ENCODE data around the gene MAN2A2. TPM values are rescaled to one million over a fixed set of nuclear protein-coding genes. Genes with fewer than 3 reads are reported as not detected.

The MAN2A2 gene
- total RNA-seq, 2 donors from 2014 or later = 172 to 244 TPM

DNA sequence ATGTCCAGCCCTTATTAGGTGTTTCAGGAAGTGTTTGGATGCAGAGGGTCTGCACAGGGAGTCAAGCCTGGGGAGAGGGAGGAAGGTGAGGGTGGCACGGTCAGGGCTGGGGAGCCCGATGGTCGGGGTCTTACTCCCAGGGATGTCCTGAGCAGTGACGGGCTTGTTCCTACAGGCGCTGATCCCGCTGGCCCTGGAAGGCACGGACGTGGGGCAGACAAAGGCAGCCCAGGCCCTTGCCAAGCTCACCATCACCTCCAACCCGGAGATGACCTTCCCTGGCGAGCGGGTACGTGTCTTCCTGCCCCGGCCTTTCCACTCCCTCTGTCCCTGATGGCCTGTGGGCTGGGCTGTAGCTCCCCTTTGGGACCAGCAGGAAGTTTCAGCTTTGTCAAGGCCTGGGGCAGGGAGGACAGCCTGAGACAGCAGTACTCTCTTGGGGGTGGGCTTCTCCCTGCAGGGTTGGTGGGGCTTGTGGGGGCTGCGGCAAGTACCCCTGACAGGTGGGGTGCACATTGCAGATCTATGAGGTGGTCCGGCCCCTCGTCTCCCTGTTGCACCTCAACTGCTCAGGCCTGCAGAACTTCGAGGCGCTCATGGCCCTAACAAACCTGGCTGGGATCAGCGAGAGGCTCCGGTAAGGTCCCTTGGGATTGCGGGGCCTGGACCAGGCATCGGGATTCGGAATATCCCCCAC, 47.0 kb downstream of the MAN2A2 start:
- H3K9me3 Mint-ChIP-seq = no peaks in the 10 kb centered on the region
- peaks cover 0 to 9% of the 10 kb centered on the region in 2 donors for H3K4me1 Mint-ChIP-seq (ENCODE audit: low read depth in 2 of 2)
- H3K27me3 Mint-ChIP-seq = no peaks in the 10 kb centered on the region
- ATAC-seq (no peak), DNase-seq (ENCODE audit: low spot score) (no peak)
- no peaks in the 10 kb centered on the region for H3K36me3 Mint-ChIP-seq
- no peak overlapping the region for H3K4me3 Mint-ChIP-seq
- no peak overlapping the region for H3K27ac Mint-ChIP-seq

DNA sequence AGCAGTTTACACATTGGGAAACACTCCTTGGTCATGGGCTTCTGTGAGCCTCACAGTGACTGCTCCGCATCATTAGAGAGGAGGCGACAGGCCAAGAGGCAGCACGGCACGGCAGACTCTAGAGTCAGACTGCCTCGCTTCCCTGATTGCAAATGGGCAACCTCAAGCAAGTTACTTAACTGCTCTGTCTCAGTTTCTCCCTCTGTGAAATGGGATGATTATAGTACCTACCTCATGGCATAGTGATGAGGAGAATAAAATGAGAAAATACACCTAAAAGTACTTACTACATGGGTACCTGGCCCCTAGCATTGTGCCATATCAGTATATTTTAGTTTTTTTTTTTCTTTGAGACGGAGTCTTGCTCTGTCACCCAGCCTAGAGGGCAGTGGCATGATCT, 47.6 kb downstream of the MAN2A2 start:
- Mint-ChIP-seq H3K36me3 (no peaks in the 10 kb centered on the region), H3K27me3 (no peaks in the 10 kb centered on the region), H3K4me3 (no peak overlapping the region), H3K9me3 (no peaks in the 10 kb centered on the region), H3K4me1 (ENCODE audit: low read depth in 2 of 2) (peaks cover 0 to 9% of the 10 kb centered on the region in 2 donors), H3K27ac (no peak overlapping the region)
- DNase-seq (ENCODE audit: low spot score) (no peak), ATAC-seq (no peak)

DNA sequence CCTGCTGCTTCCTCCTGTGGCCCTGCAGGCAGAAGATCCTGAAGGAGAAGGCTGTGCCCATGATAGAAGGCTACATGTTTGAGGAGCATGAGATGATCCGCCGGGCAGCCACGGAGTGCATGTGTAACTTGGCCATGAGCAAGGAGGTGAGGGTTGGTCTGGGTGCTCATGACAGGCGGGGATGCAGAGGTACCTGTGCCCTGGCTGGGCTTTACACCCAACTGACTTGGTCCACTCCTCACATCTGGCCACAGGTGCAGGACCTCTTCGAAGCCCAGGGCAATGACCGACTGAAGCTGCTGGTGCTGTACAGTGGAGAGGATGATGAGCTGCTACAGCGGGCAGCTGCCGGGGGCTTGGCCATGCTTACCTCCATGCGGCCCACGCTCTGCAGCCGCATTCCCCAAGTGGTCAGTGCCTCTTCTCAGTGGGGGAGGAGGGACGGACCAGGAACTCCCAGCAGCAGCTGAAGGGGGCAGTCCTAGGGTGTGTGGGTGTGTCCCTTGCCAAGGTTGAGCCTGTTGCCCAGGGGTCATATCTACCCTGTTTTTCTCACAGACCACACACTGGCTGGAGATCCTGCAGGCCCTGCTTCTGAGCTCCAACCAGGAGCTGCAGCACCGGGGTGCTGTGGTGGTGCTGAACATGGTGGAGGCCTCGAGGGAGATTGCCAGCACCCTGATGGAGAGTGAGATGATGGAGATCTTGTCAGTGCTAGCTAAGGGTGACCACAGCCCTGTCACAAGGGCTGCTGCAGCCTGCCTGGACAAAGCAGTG, 50.0 kb downstream of the MAN2A2 start:
- Mint-ChIP-seq H3K4me1 (ENCODE audit: low read depth in 2 of 2) (peaks cover 0 to 12% of the 10 kb centered on the region in 2 donors), H3K4me3 (peak overlapping the region; percentile 84), H3K27ac (peak overlapping the region in 1 of 2 donors; percentile 60), H3K27me3 (no peaks in the 10 kb centered on the region), H3K9me3 (no peaks in the 10 kb centered on the region), H3K36me3 (no peaks in the 10 kb centered on the region)
- ATAC-seq (no peak), DNase-seq (ENCODE audit: low spot score) (no peak)

DNA sequence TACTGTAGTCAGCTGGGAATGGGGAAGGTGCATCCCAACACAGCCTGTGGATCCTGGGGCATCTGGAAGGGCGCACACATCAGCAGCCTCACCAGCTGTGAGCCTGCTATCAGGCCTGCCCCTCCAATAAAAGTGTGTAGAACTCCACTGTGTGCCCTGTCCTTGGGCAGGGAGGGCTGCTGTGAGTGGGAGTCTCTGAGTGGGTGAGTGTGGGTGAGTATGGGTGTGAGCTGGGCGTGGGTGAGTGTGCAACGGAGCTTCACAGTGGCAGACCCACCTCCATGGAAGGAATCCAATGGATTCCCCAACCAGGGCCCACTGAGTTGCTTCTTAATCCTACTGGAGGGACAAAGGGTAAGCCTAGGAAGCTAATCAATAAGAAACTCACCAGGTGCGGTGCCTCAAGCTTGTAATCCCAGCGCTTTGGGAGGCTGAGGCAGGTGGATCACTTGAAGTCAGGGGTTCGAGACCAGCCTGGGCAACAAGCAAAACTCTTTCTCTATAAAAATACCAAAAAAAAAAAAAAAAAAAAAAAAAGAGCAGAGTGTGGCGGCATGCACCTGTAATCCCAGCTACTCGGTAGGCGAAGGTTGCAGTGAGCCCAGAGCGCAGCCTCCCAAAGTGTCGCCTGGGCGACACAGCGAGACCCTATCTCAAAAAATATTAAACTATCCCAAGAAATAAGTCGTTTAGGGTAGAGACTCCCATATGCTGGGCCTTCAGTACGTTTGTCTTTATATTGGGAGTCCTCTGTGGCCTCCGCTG, 51.0 kb downstream of the MAN2A2 start:
- Mint-ChIP-seq H3K27ac (peak overlapping the region; percentile 80 to 93), H3K4me3 (peak overlapping the region; percentile 84), H3K9me3 (no peaks in the 10 kb centered on the region), H3K36me3 (no peaks in the 10 kb centered on the region), H3K27me3 (no peaks in the 10 kb centered on the region), H3K4me1 (ENCODE audit: low read depth in 2 of 2) (peaks cover 0 to 12% of the 10 kb centered on the region in 2 donors)
- ATAC-seq (no peak), DNase-seq (ENCODE audit: low spot score) (no peak)

DNA sequence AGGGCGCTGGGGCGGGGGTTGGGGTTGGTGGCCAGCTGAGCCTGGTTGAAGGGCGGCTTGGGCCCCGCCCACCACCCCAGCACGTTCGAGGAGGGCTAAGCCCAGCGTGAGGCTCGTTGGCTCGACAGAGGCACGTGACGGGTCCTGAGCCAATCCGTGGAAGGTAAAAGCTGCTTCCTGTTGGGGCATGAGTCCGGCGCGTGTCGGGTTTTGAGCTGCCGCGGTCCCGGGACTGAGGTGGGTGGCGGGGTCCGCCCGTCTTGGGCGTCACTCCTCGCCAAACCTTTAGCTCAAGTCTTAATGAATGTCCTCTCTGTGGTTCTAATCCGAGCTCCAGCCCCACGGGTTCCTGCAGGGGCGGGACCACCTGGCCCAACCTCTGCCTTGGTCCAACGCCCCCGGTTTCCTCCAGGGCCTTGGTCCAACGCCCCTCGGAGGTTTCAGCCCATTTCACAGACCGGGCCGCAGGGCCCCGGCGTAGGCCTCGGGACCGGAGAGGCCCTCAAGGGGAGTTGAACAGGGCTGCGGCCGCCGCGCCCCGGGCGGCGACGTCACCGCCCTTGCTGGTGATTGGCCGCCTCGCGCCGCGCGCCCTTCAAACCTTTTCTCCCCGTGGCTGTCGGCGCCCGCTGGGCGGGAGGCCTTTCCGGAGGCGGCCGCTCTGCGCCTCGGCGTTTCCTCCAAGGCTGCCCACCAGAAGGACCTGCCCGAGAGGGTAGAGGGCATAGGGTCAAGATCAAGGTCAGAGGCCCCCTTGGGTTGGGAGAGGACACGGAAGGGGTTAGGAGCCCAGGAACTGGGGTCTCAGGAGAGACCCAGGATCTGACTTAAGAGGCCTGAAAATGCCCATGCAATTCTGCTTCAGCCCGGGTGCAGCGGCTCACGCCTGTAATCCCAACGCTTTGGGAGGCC, 51.9 kb downstream of the MAN2A2 start, which contains the start of gene RCCD1:
RCCD1 (plus strand) TSS at position 173 of the 912 bp plus-strand sequence. CDS start 1,851 bp downstream, outside the sequence.
- ATAC-seq = peak; percentile 94 to 96
- no peaks in the 10 kb centered on the region for H3K36me3 Mint-ChIP-seq
- peak within 1 kb of the TSS; percentile 84 for H3K4me3 Mint-ChIP-seq
- H3K9me3 Mint-ChIP-seq = no peaks in the 10 kb centered on the region
- no peaks in the 10 kb centered on the region for H3K27me3 Mint-ChIP-seq
- peak within 1 kb of the TSS; percentile 80 to 93 for H3K27ac Mint-ChIP-seq
- H3K4me1 Mint-ChIP-seq (ENCODE audit: low read depth in 2 of 2) = peaks cover 0 to 12% of the 10 kb centered on the region in 2 donors
- DNase-seq (ENCODE audit: low spot score) = peak; percentile 94

DNA sequence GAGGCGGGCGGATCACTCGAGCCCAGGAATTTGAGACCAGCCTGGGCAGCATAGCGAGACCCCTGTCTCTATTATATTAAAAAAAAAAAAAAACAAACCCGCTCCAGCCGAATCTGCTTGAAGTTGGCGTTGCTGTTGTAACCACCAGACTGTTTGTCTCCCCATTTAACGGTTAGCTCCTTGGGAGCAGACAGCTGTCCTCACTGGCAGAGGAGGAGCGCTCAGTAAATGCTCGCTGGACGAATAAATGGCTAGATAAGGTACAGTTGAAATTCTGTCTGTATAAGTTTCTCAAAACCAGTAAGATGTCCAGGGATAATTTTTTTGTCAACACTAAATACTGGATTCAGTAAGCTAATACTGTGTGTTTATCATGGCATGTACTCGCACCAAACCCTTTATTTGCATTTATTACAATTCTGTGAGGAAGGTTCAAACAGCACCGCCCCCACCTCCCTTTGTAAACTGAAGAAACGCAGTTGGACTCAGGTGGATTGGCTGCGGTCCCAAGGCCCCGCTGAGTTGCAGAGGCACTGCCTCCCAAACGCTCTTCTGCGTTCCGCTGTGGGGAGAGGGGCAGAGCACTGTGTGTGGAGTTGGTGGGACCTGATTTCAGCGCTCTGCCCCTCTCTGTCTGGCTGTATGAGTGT, 52.6 kb downstream of the MAN2A2 start:
- H3K4me1 Mint-ChIP-seq (ENCODE audit: low read depth in 2 of 2) = peaks cover 0 to 12% of the 10 kb centered on the region in 2 donors
- peak overlapping the region; percentile 84 for H3K4me3 Mint-ChIP-seq
- H3K9me3 Mint-ChIP-seq = no peaks in the 10 kb centered on the region
- DNase-seq (ENCODE audit: low spot score) = no peak
- H3K27me3 Mint-ChIP-seq = no peaks in the 10 kb centered on the region
- ATAC-seq = no peak
- peak overlapping the region; percentile 80 to 93 for H3K27ac Mint-ChIP-seq
- H3K36me3 Mint-ChIP-seq = no peaks in the 10 kb centered on the region

DNA sequence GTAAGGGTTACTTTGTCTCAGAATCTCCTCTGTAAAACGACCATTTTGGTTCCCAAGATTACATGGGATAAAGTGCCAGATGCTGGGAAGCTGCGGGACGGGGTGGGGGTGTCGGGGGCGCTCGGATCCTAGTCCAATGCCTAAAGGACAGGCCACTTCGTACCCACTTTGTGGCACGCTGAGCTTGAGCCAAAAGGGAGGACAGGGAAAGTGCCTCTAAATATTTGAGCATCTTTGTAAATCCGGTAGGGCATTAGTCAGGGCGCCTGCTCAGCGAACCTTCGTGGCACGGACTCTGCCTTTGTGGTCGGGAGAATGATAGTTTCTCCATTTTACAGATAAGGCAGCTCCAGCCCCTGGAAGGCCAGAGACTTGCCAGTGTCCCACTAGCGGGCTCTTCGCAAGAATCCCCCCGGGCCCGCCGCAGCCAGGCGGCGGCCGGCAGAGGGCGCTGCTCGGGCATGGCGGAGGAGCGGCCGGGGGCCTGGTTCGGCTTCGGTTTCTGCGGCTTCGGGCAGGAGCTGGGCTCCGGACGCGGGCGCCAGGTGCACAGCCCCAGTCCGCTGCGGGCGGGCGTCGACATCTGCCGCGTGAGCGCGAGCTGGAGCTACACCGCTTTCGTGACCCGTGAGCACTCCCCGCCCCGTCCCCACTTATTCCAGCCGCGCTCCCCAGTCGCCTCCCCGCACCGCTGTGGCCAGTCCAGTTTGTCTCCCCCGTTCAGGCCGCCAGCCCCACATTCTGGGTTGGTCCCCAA, 53.4 kb downstream of the MAN2A2 start:
- Mint-ChIP-seq H3K9me3 (no peaks in the 10 kb centered on the region), H3K4me1 (ENCODE audit: low read depth in 2 of 2) (peaks cover 0 to 12% of the 10 kb centered on the region in 2 donors), H3K27ac (no peak overlapping the region), H3K36me3 (no peaks in the 10 kb centered on the region), H3K4me3 (peak overlapping the region; percentile 84), H3K27me3 (no peaks in the 10 kb centered on the region)
- peak; percentile 13 to 17 for ATAC-seq
- DNase-seq (ENCODE audit: low spot score) = peak; percentile 76

DNA sequence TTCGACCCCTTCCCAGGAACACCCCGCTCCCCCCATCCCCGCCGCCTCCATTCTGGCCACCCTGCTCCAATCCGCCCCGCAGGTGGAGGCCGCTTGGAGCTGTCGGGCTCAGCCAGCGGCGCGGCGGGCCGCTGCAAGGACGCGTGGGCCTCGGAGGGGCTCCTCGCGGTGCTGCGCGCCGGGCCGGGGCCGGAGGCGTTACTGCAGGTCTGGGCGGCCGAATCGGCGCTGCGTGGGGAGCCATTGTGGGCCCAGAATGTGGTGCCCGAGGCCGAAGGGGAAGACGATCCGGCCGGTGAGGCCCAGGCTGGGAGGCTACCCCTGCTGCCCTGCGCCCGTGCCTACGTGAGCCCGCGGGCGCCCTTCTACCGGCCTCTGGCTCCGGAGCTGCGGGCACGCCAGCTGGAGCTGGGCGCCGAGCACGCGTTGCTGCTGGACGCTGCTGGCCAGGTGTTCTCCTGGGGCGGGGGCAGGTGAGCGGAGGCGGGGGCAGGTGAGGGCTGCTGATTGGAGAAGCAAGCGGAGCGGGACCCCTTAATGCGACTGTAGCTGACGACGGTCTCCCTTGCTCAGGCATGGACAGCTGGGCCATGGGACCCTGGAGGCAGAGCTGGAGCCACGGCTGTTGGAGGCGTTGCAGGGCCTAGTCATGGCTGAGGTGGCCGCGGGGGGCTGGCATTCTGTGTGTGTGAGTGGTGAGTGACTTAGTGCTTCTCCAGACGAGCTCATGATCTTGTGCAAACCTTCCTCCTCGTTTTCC, 54.1 kb downstream of the MAN2A2 start:
- Mint-ChIP-seq H3K27ac (no peak overlapping the region), H3K4me1 (ENCODE audit: low read depth in 2 of 2) (peaks cover 0 to 14% of the 10 kb centered on the region in 2 donors), H3K36me3 (no peaks in the 10 kb centered on the region), H3K9me3 (no peaks in the 10 kb centered on the region), H3K4me3 (peak overlapping the region; percentile 84), H3K27me3 (no peaks in the 10 kb centered on the region)
- ATAC-seq (no peak), DNase-seq (ENCODE audit: low spot score) (no peak)

DNA sequence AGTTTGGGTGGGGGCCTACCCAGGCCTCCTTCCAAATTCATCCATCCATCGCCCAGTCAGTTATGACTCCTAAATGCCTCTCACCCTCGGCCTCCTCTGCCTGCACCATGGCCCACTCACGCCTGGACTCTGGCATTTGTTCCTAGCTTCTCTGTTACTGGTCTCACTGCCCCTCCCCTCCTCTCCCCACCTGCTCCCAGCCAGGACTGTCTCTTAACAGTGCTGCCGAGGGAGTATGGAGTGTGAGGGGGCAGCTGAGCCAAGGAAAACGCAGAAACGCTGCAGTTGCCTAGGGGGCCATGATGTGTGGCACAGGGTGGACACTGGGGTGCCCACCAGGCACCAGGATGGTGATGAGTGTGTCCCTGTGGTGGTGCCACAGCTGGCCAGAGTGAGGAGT, 54.7 kb downstream of the MAN2A2 start:
- no peak for ATAC-seq
- Mint-ChIP-seq H3K27me3 (no peaks in the 10 kb centered on the region), H3K4me3 (peak overlapping the region; percentile 66), H3K36me3 (no peaks in the 10 kb centered on the region), H3K4me1 (ENCODE audit: low read depth in 2 of 2) (peaks cover 0 to 14% of the 10 kb centered on the region in 2 donors), H3K27ac (no peak overlapping the region), H3K9me3 (no peaks in the 10 kb centered on the region)
- DNase-seq (ENCODE audit: low spot score) = no peak

DNA sequence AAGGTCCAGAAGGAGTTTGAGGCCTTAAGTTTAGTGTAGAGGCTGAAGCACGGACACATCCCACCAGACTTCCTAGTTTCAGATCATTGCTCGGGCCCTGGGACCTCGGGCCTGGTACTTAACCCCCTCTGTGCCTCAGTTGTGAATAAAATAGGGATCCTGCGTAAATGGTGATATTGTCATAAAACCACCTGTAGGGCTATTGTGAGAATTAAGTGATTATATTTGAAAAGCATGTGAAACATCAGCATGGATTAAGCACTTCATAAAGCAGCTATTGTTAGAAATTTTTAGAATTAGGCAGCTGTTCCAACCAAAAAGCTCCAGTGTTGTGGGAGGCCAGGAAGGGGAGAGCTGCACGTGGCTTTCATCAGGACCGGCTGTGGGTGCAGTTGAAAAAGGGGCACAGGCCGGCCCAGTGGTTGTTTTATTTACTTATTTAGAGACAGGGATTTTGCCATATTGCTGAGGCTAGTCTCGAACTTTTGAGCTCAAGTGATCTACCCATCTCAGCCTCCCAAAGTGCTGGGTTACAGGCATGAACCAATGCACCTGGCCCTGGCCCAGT, 56.0 kb downstream of the MAN2A2 start:
- ATAC-seq = no peak
- no peaks in the 10 kb centered on the region for H3K9me3 Mint-ChIP-seq
- no peak overlapping the region for H3K4me3 Mint-ChIP-seq
- peaks cover 0 to 5% of the 10 kb centered on the region in 2 donors for H3K4me1 Mint-ChIP-seq (ENCODE audit: low read depth in 2 of 2)
- H3K27ac Mint-ChIP-seq = peak overlapping the region in 1 of 2 donors; percentile 12
- no peaks in the 10 kb centered on the region for H3K27me3 Mint-ChIP-seq
- no peaks in the 10 kb centered on the region for H3K36me3 Mint-ChIP-seq
- no peak for DNase-seq (ENCODE audit: low spot score)

DNA sequence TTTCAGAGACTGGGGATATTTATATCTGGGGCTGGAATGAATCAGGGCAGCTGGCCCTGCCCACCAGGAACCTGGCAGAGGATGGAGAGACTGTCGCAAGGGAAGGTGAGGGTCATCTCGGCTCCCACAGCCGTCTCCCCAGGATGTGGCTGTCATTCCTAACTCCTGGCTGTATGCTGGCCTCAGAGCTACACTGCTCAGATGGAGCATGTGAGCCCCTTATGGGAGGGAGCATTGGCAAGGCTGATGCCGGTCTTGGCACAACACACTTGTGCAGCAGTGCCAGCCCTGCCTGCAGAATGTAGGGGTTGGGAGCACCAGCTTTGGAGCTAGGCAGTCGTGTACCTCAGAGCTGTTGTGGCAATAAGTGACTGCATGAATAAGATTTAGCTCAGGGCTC, 56.8 kb downstream of the MAN2A2 start:
- Mint-ChIP-seq H3K9me3 (no peaks in the 10 kb centered on the region), H3K36me3 (no peaks in the 10 kb centered on the region), H3K4me1 (ENCODE audit: low read depth in 2 of 2) (peaks cover 0 to 5% of the 10 kb centered on the region in 2 donors), H3K27ac (peak overlapping the region in 1 of 2 donors; percentile 12), H3K27me3 (no peaks in the 10 kb centered on the region), H3K4me3 (no peak overlapping the region)
- no peak for DNase-seq (ENCODE audit: low spot score)
- ATAC-seq = no peak

Measured in natural killer cell treated with Interleukin-12 subunit alpha and Interleukin-12 subunit beta and Interleukin-15 and Interleukin-18, amount 100 ng/mL, for 72 hours (primary cell).